Measurements from ENCODE around the gene IDS.

- TF ChIP-seq POLR2A (IDR thresholded peaks at IDR 0.05) (no peak), CTCF (IDR thresholded peaks at IDR 0.05) (no peak)
Measured at GRCh38 chrX:149518236-149518635, 13.1 kb upstream of the IDS start.

Measured in heart left ventricle (tissue), 13 donors.